Stimulated activated effector memory CD8-positive, alpha-beta T cell treated with anti-CD3 and anti-CD28 coated beads, Interleukin-12 subunit alpha, Interleukin-12 subunit beta, amount 100 ng/mL, for 72 hours (primary cell): ENCODE results near the gene DPRX.
"Not testable (repeated sequence)": the region's sequence is repeated elsewhere in the genome, so short reads cannot be mapped to it uniquely, and the experiment has no call there.

ENCODE experiments used
- ATAC-seq: fragments of 150-1000 bp; cut with Tn5 transposase; 2 replicates; pipeline ENCODE4 v1.10.0; 2021
- DNase-seq, 2 donors: peaks; one replicate each; pipeline ENCODE4 v3.0.0; 2021 to 2022; ENCODE audit warnings: low spot score in 2 of 2
- H3K27ac Mint-ChIP-seq: one replicate; pipeline ENCODE4 v1.8.0; 2022; ENCODE audit warnings: mild to moderate bottlenecking, mixed read lengths
- H3K36me3 Mint-ChIP-seq: one replicate; pipeline ENCODE4 v1.8.0; 2022; ENCODE audit warnings: mild to moderate bottlenecking, mixed read lengths
- H3K4me1 Mint-ChIP-seq: one replicate; pipeline ENCODE4 v1.8.0; 2022; ENCODE audit warnings: mixed read lengths
- H3K4me3 Mint-ChIP-seq: one replicate; pipeline ENCODE4 v1.8.0; 2022; ENCODE audit warnings: mild to moderate bottlenecking, mixed read lengths
- H3K9me3 Mint-ChIP-seq: one replicate; pipeline ENCODE4 v1.8.0; 2022; ENCODE audit warnings: mixed read lengths

Gene DPRX

DNA sequence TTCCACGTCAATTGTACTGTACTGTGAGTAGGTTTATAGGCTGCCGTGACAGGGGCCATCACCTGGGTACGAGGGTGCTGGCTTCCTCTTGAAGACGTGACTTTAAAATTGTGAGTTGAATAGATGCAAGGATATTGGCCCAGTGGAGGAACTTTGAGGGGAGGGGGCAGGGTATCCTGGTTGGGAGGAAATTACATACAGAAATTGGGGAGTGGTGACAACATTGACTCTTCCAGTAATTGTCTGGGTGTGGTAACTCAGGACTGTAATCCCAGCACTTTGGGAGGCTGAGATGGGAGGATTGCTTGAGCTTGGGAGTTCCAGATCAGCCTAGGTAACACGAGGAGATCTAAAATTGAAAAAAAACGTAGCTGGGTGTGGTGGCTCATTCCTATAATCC lies 30.4 kb downstream of the DPRX start:
- no peak for DNase-seq
- no peak for ATAC-seq
- Mint-ChIP-seq H3K4me3 (no peak overlapping the region), H3K27ac (no peak overlapping the region), H3K4me1 (no peaks in the 10 kb centered on the region), H3K36me3 (no peaks in the 10 kb centered on the region), H3K9me3 (peaks cover 7% of the 10 kb centered on the region)

DNA sequence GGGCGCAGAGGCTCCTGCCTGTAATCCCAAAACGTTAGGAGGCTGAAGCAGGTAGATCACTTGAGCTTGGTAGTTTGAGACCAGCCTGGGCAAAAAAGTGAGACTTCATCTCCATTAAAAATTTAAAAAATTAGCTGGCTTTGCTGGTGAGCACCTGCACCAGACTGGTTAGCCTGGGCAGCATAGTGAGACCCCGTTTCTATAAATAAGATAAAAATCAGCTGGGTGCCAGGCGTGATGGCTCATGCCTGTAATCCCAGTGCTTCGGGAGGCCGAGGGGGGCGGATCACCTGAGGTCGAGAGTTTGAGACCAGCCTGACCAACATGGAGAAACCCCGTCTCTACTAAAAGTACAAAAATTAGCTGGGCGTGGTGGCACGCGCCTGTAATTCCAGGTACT lies 32.4 kb downstream of the DPRX start:
- H3K4me3 Mint-ChIP-seq, result no peak overlapping the region
- ATAC-seq (no peak), DNase-seq (no peak)
- no peak overlapping the region for H3K27ac Mint-ChIP-seq
- peaks cover 3% of the 10 kb centered on the region for H3K9me3 Mint-ChIP-seq
- H3K4me1 Mint-ChIP-seq, result no peaks in the 10 kb centered on the region
- H3K36me3 Mint-ChIP-seq, result no peaks in the 10 kb centered on the region

DNA sequence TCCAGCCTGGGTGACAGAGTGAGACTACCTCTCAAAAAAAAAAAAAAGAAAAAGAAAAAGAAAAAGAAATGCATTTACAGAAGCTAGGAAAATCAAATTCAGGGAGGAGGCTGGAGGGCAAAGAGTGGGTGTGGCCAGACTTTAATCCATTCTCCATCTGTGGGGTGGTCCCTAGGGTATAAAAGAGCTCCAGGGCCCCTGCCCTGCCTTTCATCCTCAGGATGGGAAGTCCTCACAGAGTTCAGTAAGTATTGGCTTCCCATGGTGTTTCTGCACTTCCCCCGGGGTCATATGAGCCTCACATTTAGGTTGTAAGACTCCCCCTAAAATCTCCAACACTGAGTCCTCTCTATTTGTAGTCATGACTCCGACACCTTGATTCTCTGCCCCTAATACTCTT lies 33.0 kb downstream of the DPRX start:
- no peak overlapping the region for H3K27ac Mint-ChIP-seq
- DNase-seq, result no peak
- no peaks in the 10 kb centered on the region for H3K9me3 Mint-ChIP-seq
- H3K4me3 Mint-ChIP-seq, result no peak overlapping the region
- ATAC-seq, result no peak
- H3K36me3 Mint-ChIP-seq, result no peaks in the 10 kb centered on the region
- H3K4me1 Mint-ChIP-seq, result no peaks in the 10 kb centered on the region

DNA sequence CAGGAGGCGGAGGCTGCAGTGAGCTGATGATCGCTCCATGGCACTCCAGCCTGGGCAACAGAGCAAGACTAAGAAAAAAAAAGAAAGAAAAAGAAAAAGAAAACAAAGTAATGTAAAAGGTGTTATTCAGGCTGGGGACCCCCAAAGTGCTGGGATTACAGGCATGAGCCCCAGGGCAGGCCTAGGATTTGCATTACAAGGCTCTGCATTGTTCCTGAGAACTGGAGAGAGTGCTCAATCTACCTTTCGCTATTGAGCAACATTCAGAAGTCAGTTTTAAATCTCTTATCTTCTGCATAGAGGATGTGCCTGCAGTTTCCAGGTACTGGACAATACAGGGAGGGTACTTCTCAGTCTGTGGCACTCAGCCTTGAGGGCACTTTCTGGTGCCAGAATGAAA lies 34.5 kb downstream of the DPRX start:
- H3K36me3 Mint-ChIP-seq, ATAC-seq, H3K4me1 Mint-ChIP-seq, DNase-seq, H3K27ac Mint-ChIP-seq, H3K4me3 Mint-ChIP-seq, H3K9me3 Mint-ChIP-seq: not testable (repeated sequence)

DNA sequence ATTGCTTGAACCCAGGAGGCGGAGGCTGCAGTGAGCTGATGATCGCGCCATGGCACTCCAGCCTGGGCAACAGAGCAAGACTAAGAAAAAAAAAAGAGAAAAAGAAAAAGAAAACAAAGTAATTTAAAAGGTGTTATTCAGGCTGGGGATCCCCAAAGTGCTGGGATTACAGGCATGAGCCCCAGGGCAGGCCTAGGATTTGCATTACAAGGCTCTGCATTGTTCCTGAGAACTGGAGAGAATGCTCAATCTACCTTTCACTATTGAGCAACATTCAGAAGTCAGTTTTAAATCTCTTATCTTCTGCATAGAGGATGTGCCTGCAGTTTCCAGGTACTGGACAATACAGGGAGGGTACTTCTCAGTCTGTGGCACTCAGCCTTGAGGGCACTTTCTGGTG lies 37.0 kb downstream of the DPRX start:
- DNase-seq, H3K27ac Mint-ChIP-seq, H3K9me3 Mint-ChIP-seq, ATAC-seq, H3K36me3 Mint-ChIP-seq, H3K4me3 Mint-ChIP-seq, H3K4me1 Mint-ChIP-seq: not testable (repeated sequence)

DNA sequence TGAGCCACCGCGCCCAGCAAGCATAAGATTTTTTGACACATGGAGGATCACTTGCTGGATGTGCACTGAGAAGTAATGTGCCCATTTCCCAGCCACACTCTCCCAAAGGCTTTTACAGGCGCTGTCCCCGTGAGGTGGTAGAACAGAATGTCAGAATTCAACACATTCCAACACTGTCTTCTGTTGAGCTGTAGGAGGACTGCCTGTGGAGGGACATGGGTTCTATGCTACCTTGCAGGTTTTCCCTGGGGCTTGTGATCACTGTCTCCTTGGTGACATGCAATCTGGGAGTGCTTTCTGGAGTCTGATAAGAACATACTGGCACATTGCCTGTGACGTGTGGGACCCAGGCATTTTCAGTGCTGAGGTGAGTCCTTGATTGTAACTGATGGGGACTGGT lies 38.5 kb downstream of the DPRX start:
- H3K4me3 Mint-ChIP-seq, result no peak overlapping the region
- H3K27ac Mint-ChIP-seq, result no peak overlapping the region
- H3K4me1 Mint-ChIP-seq, result no peaks in the 10 kb centered on the region
- H3K36me3 Mint-ChIP-seq, result no peaks in the 10 kb centered on the region
- H3K9me3 Mint-ChIP-seq, result peaks cover 2% of the 10 kb centered on the region
- DNase-seq (no peak), ATAC-seq (no peak)

DNA sequence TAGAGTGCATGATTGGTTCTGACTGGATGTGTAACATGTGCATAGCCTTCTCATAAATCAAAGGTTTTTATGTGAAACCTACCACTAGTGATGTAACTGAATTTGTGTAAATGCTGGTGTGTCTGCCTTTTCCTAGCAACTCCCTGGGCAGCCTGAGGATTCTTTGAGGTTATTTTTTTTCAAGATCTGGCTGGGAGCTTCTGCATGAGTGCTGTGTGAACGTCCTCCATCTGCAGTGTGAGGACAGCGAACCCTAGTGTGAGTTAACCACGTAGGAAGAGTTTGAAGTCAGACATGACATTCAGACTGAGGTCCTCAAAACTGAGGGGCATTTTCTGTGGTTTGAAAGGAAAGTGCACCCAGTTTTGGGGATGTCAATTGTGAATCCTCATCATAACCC lies 39.9 kb downstream of the DPRX start:
- Mint-ChIP-seq H3K36me3 (no peaks in the 10 kb centered on the region), H3K4me1 (no peaks in the 10 kb centered on the region), H3K4me3 (no peak overlapping the region), H3K27ac (no peak overlapping the region), H3K9me3 (peaks cover 3% of the 10 kb centered on the region)
- ATAC-seq (no peak), DNase-seq (no peak)
